Sciatic nerve (tissue), 2 donors: ENCODE data around the gene CHIC1. TPM values are rescaled to one million over a fixed set of nuclear protein-coding genes. Genes with fewer than 3 reads are reported as not detected.
"Not testable (repeated sequence)": the region's sequence is repeated elsewhere in the genome, so short reads cannot be mapped to it uniquely, and the experiment has no call there.

ENCODE experiments used
- ATAC-seq: fragments of 200-7000 bp; cut with Tn5 transposase; one replicate; pipeline ENCODE4 v1.9.1; 2020; ENCODE audit warnings: mild to moderate bottlenecking, moderate library complexity
- DNase-seq: peaks from one replicate; pipeline ENCODE4 v3.0.0-alpha.2; 2020; ENCODE audit warnings: low spot score
- intact Hi-C: fragments of 100-400 bp; cut with DNase I; formaldehyde crosslinking; loops from one replicate; pipeline ENCODE4 v1.14.2; 2022
- total RNA-seq: library from RNA; stranded (reverse); fragmentation: NEBNext Ultra II Directional; extraction: Animal tissue kit (Norgen Biotek cat#: 25700); gene quantifications from one replicate; pipeline ENCODE4 v1.2.1, GENCODE V29; 2021
- donor health status: DM: no; HTN: no; CAD: no.
- donor health status: DM: no; HTN: no; CAD: no.

CHIC1 gene
- total RNA-seq, 1 donor from 2014 or later: 12.5 TPM

- no peak for DNase-seq
- no peak for ATAC-seq
- intact Hi-C loops: no loop called here
These were observed 120.4 kb downstream of the CHIC1 start for GRCh38 chrX:73683236-73683859.

DNA sequence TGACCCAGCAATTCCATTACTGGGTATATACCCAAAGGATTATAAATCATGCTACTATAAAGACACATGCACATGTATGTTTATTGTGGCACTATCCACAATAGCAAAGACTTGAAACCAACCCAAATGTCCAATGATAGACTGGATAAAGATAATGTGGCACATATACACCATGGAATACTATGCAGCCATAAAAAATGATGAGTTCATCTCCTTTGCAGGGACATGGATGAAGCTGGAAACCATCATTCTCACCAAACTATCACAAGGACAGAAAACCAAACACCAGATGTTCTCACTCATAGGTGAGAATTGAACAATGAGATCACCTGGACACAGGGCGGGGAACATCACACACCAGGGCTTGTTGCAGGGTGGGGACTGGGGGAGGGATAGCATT lies 144.0 kb downstream of the CHIC1 start:
- intact Hi-C loops, ATAC-seq: not testable (repeated sequence)

GRCh38 chrX:73728602-73729001 lies 165.6 kb downstream of the CHIC1 start:
- DNase-seq: no peak
- intact Hi-C loops: no loop called here
- ATAC-seq: no peak

More for the DNA sequence above, 144.0 kb downstream of the CHIC1 start:
- not testable (repeated sequence) for DNase-seq

Other genes with a start within 250 kb of the CHIC1 start
- not detected for gene CDX4, start 116.1 kb upstream of the CHIC1 start, total RNA-seq